GM21786 (cell line): Measurements from ENCODE around the gene RAPGEF6.
A peak's percentile ranks its signal among the peaks of the same experiment; 100 is the strongest.
"Not testable (repeated sequence)": the region's sequence is repeated elsewhere in the genome, so short reads cannot be mapped to it uniquely, and the experiment has no call there.

Source experiments
- ATAC-seq: cut with Tn5 transposase; IDR thresholded peaks from one replicate; pipeline ENCODE4 v1.9.1; 2021; ENCODE audit not compliant: unreplicated experiment

Gene RAPGEF6

GRCh38 chr5:131640043-131640856 lies 5.2 kb upstream of the RAPGEF6 start:
- ATAC-seq, result peak; percentile 42

- no peak for ATAC-seq
Measured at GRCh38 chr5:131639148-131639547, 4.1 kb upstream of the RAPGEF6 start.

GRCh38 chr5:131637694-131638093 lies 2.7 kb upstream of the RAPGEF6 start:
- ATAC-seq, result no peak

GRCh38 chr5:131635684-131636572 lies 899 bp upstream of the RAPGEF6 start:
- ATAC-seq, result no peak

- peak; percentile 13 for ATAC-seq
Measured at GRCh38 chr5:131634666-131634995, 398 bp downstream of the RAPGEF6 start.

- ATAC-seq, result no peak
Measured at GRCh38 chr5:131634238-131634637, 791 bp downstream of the RAPGEF6 start.

- ATAC-seq, result no peak
Measured at GRCh38 chr5:131633830-131634229, 1.2 kb downstream of the RAPGEF6 start.

- no peak for ATAC-seq
Measured at GRCh38 chr5:131630963-131631350, 4.1 kb downstream of the RAPGEF6 start.

- no peak for ATAC-seq
Measured at GRCh38 chr5:131630208-131630962, 4.6 kb downstream of the RAPGEF6 start.

- no peak for ATAC-seq
Measured at GRCh38 chr5:131628990-131629389, 6.0 kb downstream of the RAPGEF6 start.

GRCh38 chr5:131627207-131627865 lies 7.7 kb downstream of the RAPGEF6 start:
- ATAC-seq, result no peak

GRCh38 chr5:131622633-131623032 lies 12.4 kb downstream of the RAPGEF6 start:
- no peak for ATAC-seq

GRCh38 chr5:131621164-131621563 lies 13.9 kb downstream of the RAPGEF6 start:
- ATAC-seq, result not testable (repeated sequence)

- ATAC-seq, result no peak
Measured at GRCh38 chr5:131619102-131619501, 15.9 kb downstream of the RAPGEF6 start.

- no peak for ATAC-seq
Measured at GRCh38 chr5:131617140-131617822, 17.7 kb downstream of the RAPGEF6 start.

GRCh38 chr5:131615957-131616356 lies 19.1 kb downstream of the RAPGEF6 start:
- no peak for ATAC-seq

- no peak for ATAC-seq
Measured at GRCh38 chr5:131613423-131613822, 21.6 kb downstream of the RAPGEF6 start.

- ATAC-seq, result no peak
Measured at GRCh38 chr5:131611064-131611381, 24.0 kb downstream of the RAPGEF6 start.

- ATAC-seq, result no peak
Measured at GRCh38 chr5:131610198-131611063, 24.6 kb downstream of the RAPGEF6 start.

- ATAC-seq, result no peak
Measured at GRCh38 chr5:131609774-131610173, 25.3 kb downstream of the RAPGEF6 start.
